Testis (tissue), 2 donors: ENCODE results near the gene VWA7.

Experiments used
- POLR2A ChIP-seq: fragments of 450-650 bp; IDR thresholded peaks from one replicate; pipeline ENCODE4 v1.6.1; 2017; ENCODE audit warnings: antibody characterized with exemption, mild to moderate bottlenecking, moderate library complexity
- TF ChIP-seq, protein P1 (sequence below), 3 experiments: fragments of 450-650 bp in 2 of 3; fragments of 200-600 bp in 1 of 3; sonication (generic) in 1 of 3; IDR thresholded peaks; one replicate each; pipeline ENCODE4 v1.5.1; 2016 to 2019; ENCODE audit warnings: antibody characterized with exemption in 3 of 3, mild to moderate bottlenecking in 2 of 3, moderate library complexity in 1 of 3

DNA sequence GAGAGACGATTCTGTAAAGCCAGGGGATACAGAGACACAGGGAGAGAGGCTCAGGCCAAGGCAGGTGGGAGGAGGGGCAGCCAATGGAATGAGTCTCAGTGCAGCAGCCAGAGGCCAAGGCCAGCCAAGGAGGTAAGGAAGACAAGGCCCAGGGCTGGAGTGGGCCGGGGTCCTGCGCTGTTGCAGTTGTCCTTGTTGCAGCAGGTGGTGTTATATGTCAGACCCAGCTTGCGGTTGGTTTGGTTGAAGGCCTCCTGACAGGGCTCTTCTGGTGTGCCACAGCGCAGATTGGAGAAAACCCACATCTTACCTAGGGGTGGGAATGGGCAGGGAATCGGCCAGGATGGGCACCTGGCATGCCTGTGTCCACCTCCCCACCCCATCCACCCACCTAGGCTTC, 58.1 kb downstream of the VWA7 start:
- no peak for TF ChIP-seq POLR2A
- TF ChIP-seq, protein P1, sequence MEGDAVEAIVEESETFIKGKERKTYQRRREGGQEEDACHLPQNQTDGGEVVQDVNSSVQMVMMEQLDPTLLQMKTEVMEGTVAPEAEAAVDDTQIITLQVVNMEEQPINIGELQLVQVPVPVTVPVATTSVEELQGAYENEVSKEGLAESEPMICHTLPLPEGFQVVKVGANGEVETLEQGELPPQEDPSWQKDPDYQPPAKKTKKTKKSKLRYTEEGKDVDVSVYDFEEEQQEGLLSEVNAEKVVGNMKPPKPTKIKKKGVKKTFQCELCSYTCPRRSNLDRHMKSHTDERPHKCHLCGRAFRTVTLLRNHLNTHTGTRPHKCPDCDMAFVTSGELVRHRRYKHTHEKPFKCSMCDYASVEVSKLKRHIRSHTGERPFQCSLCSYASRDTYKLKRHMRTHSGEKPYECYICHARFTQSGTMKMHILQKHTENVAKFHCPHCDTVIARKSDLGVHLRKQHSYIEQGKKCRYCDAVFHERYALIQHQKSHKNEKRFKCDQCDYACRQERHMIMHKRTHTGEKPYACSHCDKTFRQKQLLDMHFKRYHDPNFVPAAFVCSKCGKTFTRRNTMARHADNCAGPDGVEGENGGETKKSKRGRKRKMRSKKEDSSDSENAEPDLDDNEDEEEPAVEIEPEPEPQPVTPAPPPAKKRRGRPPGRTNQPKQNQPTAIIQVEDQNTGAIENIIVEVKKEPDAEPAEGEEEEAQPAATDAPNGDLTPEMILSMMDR (IDR thresholded peaks at IDR 0.05): no peak
